MM.1S (cell line): ENCODE measurements around the gene AKAP13.

Source experiments
- DNase-seq: peaks from one replicate; pipeline ENCODE4 v3.0.0-alpha.2; 2015
- H2AFZ ChIP-seq: fragments of 300-600 bp; sonication (generic); 2 replicates; pipeline ENCODE4 v1.6.0; 2016; ENCODE audit warnings: antibody characterized with exemption, low read length
- H3F3A ChIP-seq: fragments of 300-600 bp; sonication (generic); 2 replicates; pipeline ENCODE4 v1.6.1; 2016; ENCODE audit warnings: mild to moderate bottlenecking, antibody characterized with exemption, low read length, moderate library complexity, mixed read lengths; ENCODE audit not compliant: insufficient read depth
- H3K27ac ChIP-seq: fragments of 300-600 bp; sonication (generic); 2 replicates; pipeline ENCODE4 v1.5.1; 2016; ENCODE audit warnings: mild to moderate bottlenecking, low read length
- H3K27me3 ChIP-seq: fragments of 300-600 bp; sonication (generic); replicated peaks from 2 replicates; pipeline ENCODE4 v1.6.0; 2016; ENCODE audit warnings: low read length; ENCODE audit not compliant: insufficient read depth
- H3K36me3 ChIP-seq: fragments of 300-600 bp; sonication (generic); replicated peaks from 2 replicates; pipeline ENCODE4 v1.6.1; 2016; ENCODE audit warnings: mild to moderate bottlenecking, low read length, mixed read lengths; ENCODE audit not compliant: insufficient read depth
- H3K4me1 ChIP-seq: fragments of 300-600 bp; sonication (generic); 2 replicates; pipeline ENCODE4 v1.6.1; 2016; ENCODE audit warnings: low read length, mixed read lengths
- H3K4me2 ChIP-seq: fragments of 300-600 bp; sonication (generic); 2 replicates; pipeline ENCODE4 v1.6.0; 2016; ENCODE audit warnings: low read depth, low read length
- H3K4me3 ChIP-seq: fragments of 300-600 bp; sonication (generic); 2 replicates; pipeline ENCODE4 v1.5.1; 2016; ENCODE audit warnings: low read length, mixed read lengths
- H3K79me2 ChIP-seq: fragments of 300-600 bp; sonication (generic); 2 replicates; pipeline ENCODE4 v1.6.1; 2016; ENCODE audit warnings: mixed run types, low read length, mixed read lengths
- H3K9ac ChIP-seq: fragments of 300-600 bp; sonication (generic); 2 replicates; pipeline ENCODE4 v1.6.1; 2016; ENCODE audit warnings: low read length, mixed read lengths
- H3K9me2 ChIP-seq: fragments of 300-600 bp; sonication (generic); replicated peaks from 2 replicates; pipeline ENCODE4 v1.6.1; 2016; ENCODE audit warnings: mild to moderate bottlenecking, low read length, mixed read lengths; ENCODE audit not compliant: insufficient read depth
- H3K9me3 ChIP-seq: fragments of 300-600 bp; sonication (generic); replicated peaks from 2 replicates; pipeline ENCODE4 v1.6.1; 2016; ENCODE audit warnings: mild to moderate bottlenecking, low read length, mixed read lengths; ENCODE audit not compliant: insufficient read depth
- H4K20me1 ChIP-seq: fragments of 300-600 bp; sonication (generic); 2 replicates; pipeline ENCODE4 v1.6.1; 2016; ENCODE audit warnings: mild to moderate bottlenecking, low read length, moderate library complexity, mixed read lengths; ENCODE audit not compliant: insufficient read depth
- EZH2 ChIP-seq: fragments of 300-600 bp; sonication (generic); optimal IDR thresholded peaks from 2 replicates; pipeline ENCODE3; 2017; ENCODE audit warnings: low read depth, mild to moderate bottlenecking, antibody characterized with exemption, low read length, mixed read lengths
- EZH2phosphoT487 ChIP-seq: fragments of 300-600 bp; sonication (generic); IDR thresholded peaks from 2 replicates; pipeline ENCODE4 v1.6.1; 2018; ENCODE audit warnings: antibody characterized with exemption, low read length
- TF ChIP-seq, protein P1 (sequence below): fragments of 300-600 bp; sonication (generic); IDR thresholded peaks from 2 replicates; pipeline ENCODE4 v1.5.1; 2016; ENCODE audit warnings: antibody characterized with exemption, low read length, mixed read lengths

Gene AKAP13

DNA sequence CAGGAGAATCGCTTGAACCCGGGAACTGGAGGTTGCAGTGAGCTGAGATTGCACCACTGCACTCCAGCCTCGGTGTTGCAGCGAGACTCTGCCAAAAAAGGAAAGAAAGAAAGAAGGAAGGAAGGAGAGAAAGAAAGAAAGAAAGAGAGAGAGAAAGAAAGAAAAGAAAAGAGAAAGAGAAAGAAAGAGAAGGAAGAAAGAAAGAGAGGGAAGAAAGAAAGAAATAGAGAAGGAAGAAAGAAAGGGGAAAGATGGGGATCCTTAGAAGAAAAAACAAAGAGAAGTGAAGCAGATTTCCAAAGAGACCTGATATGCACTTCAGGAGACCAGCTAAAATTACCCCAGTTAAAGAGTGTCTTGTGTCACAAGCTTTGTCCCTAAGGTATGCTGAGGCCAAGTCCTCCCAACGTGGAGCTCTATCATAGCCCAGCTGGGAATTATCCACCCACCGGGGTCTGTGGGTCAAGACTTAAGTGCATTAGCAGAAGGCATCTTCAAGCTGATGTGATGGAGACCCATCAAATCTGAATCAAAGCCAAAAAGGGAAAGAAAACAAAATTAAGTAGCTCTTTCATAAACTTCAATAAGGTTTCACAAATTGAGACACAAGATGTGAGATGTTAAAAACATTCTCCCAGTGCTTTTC is 17.8 kb upstream of the AKAP13 start:
- H3K4me2 ChIP-seq, result no peak overlapping the region
- no peak for DNase-seq
- H3F3A ChIP-seq, result 0 out of 2 replicates have a peak, but pooled peaks cover 6% of the 10 kb centered on the region
- no peaks in the 10 kb centered on the region for H4K20me1 ChIP-seq
- H3K27ac ChIP-seq, result no peak overlapping the region
- no peaks in the 10 kb centered on the region for H3K79me2 ChIP-seq
- no peak overlapping the region for H2AFZ ChIP-seq
- no peaks in the 10 kb centered on the region for H3K9me3 ChIP-seq
- TF ChIP-seq EZH2 (no peak), EZH2phosphoT487 (no peak)
- TF ChIP-seq, protein P1, sequence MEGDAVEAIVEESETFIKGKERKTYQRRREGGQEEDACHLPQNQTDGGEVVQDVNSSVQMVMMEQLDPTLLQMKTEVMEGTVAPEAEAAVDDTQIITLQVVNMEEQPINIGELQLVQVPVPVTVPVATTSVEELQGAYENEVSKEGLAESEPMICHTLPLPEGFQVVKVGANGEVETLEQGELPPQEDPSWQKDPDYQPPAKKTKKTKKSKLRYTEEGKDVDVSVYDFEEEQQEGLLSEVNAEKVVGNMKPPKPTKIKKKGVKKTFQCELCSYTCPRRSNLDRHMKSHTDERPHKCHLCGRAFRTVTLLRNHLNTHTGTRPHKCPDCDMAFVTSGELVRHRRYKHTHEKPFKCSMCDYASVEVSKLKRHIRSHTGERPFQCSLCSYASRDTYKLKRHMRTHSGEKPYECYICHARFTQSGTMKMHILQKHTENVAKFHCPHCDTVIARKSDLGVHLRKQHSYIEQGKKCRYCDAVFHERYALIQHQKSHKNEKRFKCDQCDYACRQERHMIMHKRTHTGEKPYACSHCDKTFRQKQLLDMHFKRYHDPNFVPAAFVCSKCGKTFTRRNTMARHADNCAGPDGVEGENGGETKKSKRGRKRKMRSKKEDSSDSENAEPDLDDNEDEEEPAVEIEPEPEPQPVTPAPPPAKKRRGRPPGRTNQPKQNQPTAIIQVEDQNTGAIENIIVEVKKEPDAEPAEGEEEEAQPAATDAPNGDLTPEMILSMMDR, result no peak
- no peaks in the 10 kb centered on the region for H3K36me3 ChIP-seq
- H3K4me1 ChIP-seq, result peaks cover 15% of the 10 kb centered on the region
- no peak overlapping the region for H3K9ac ChIP-seq
- no peaks in the 10 kb centered on the region for H3K9me2 ChIP-seq
- H3K27me3 ChIP-seq, result no peaks in the 10 kb centered on the region
- H3K4me3 ChIP-seq, result no peak overlapping the region

DNA sequence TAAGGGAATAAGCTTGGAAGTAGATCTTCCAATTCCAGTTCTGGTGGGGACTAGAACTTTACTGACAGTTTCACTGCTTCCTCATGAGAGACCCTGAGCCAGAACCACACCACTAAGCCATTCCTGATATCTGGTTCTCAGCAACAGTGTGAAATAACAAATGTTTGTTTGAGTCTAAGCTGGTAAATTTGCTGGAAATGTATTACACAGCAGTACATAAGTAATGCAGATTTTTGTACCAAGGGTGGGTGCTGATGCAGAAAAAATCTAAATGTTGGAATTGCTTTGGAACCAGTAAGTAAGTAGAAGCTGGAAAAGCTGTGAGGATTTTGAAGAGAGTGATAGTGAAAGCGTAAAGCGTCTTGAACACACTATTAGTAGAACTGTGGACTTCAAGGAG is 14.4 kb upstream of the AKAP13 start:
- Histone ChIP-seq H3K9me3 (no peaks in the 10 kb centered on the region), H3K36me3 (no peaks in the 10 kb centered on the region), H3F3A (0 out of 2 replicates have a peak, but pooled peaks cover 5% of the 10 kb centered on the region), H3K27ac (no peak overlapping the region), H3K4me1 (peaks cover 9% of the 10 kb centered on the region), H3K79me2 (no peaks in the 10 kb centered on the region), H3K4me3 (no peak overlapping the region), H3K9ac (no peak overlapping the region), H3K9me2 (no peaks in the 10 kb centered on the region), H2AFZ (no peak overlapping the region), H4K20me1 (no peaks in the 10 kb centered on the region), H3K27me3 (no peaks in the 10 kb centered on the region), H3K4me2 (no peak overlapping the region)
- no peak for DNase-seq
- TF ChIP-seq EZH2, result no peak
- no peak for TF ChIP-seq EZH2phosphoT487
- TF ChIP-seq, protein P1, result no peak

DNA sequence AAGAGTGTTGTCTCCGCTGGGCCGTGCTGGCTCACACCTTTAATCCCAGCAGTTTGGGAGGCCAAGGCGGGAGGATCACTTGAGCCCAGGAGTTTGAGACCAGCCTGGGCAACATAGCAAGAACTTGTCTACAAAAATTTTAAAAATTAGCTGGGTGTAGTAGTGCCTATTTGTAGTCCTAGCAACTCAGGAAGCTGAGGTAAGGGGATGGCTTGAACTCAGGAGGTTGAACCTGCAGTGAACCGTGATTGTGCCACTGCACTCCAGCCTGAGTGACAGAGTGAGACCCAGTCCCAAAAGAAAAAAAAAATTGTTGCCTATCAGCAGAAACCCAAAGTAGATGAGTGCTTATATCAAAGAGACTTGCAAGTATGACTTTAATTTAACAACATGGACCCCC is 12.7 kb upstream of the AKAP13 start:
- Histone ChIP-seq H3K4me3 (no peak overlapping the region), H3K4me1 (no peaks in the 10 kb centered on the region), H3K27me3 (no peaks in the 10 kb centered on the region), H3F3A (no peaks in the 10 kb centered on the region), H3K4me2 (no peak overlapping the region), H3K9ac (no peak overlapping the region), H4K20me1 (no peaks in the 10 kb centered on the region), H3K36me3 (no peaks in the 10 kb centered on the region), H3K79me2 (no peaks in the 10 kb centered on the region), H3K9me3 (no peaks in the 10 kb centered on the region), H3K27ac (no peak overlapping the region), H3K9me2 (no peaks in the 10 kb centered on the region), H2AFZ (no peak overlapping the region)
- no peak for DNase-seq
- no peak for TF ChIP-seq EZH2
- no peak for TF ChIP-seq EZH2phosphoT487

DNA sequence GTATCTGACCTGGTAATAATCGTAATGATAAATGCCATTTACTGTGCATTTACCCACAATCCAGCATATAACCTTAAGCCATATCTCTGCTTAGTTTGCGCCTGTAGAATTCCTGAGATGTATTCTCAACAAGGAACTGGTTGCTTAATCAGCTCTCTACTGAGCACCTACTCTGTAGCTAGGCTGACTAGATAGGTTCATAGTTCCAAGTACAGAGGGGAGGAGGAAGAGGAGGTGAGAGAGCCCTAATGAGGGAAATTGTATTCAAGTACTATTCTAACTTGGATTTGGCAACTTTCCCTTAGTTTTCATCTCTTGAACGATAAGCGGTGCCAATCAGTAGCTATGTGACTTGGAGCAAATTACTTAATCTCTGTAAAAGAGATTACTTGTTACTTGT is 5.6 kb upstream of the AKAP13 start:
- no peak overlapping the region for H3K4me3 ChIP-seq
- no peak for DNase-seq
- H3F3A ChIP-seq, result peaks cover 6% of the 10 kb centered on the region; the same call in 1 of the 2 replicates
- H3K27ac ChIP-seq, result no peak overlapping the region
- no peaks in the 10 kb centered on the region for H3K4me1 ChIP-seq
- H4K20me1 ChIP-seq, result no peaks in the 10 kb centered on the region
- H3K4me2 ChIP-seq, result no peak overlapping the region
- no peaks in the 10 kb centered on the region for H3K27me3 ChIP-seq
- no peaks in the 10 kb centered on the region for H3K9me2 ChIP-seq
- H3K9me3 ChIP-seq, result no peaks in the 10 kb centered on the region
- no peak overlapping the region for H2AFZ ChIP-seq
- no peaks in the 10 kb centered on the region for H3K79me2 ChIP-seq
- TF ChIP-seq EZH2 (no peak), EZH2phosphoT487 (no peak)
- TF ChIP-seq, protein P1, result no peak
- no peak overlapping the region for H3K9ac ChIP-seq
- H3K36me3 ChIP-seq, result no peaks in the 10 kb centered on the region
